ENCODE data around the gene COL4A6.

The COL4A6 gene

GRCh38 chrX:108219949-108220601 is 218.1 kb downstream of the COL4A6 start:
- no peak for DNase-seq (ENCODE audit: extremely low read depth in 1 of 2, low read depth in 1 of 2)

- no peak for DNase-seq (ENCODE audit: extremely low read depth in 1 of 2, low read depth in 1 of 2)
These were observed 220.3 kb downstream of the COL4A6 start for GRCh38 chrX:108217876-108218275.

GRCh38 chrX:108216919-108217571 is 221.2 kb downstream of the COL4A6 start:
- DNase-seq (ENCODE audit: extremely low read depth in 1 of 2, low read depth in 1 of 2), result no peak

GRCh38 chrX:108216405-108216804 is 221.8 kb downstream of the COL4A6 start:
- DNase-seq (ENCODE audit: extremely low read depth in 1 of 2, low read depth in 1 of 2), result no peak

GRCh38 chrX:108211301-108211700 is 226.9 kb downstream of the COL4A6 start:
- DNase-seq (ENCODE audit: extremely low read depth in 1 of 2, low read depth in 1 of 2), result no peak

GRCh38 chrX:108209006-108209554 is 229.1 kb downstream of the COL4A6 start:
- no peak for DNase-seq (ENCODE audit: extremely low read depth in 1 of 2, low read depth in 1 of 2)

- no peak for DNase-seq (ENCODE audit: extremely low read depth in 1 of 2, low read depth in 1 of 2)
These were observed 234.7 kb downstream of the COL4A6 start for GRCh38 chrX:108203540-108203939.

- DNase-seq (ENCODE audit: extremely low read depth in 1 of 2, low read depth in 1 of 2), result no peak
These were observed 238.5 kb downstream of the COL4A6 start for GRCh38 chrX:108199691-108200090.

GRCh38 chrX:108199041-108199440 is 239.2 kb downstream of the COL4A6 start:
- DNase-seq (ENCODE audit: extremely low read depth in 1 of 2, low read depth in 1 of 2), result no peak

GRCh38 chrX:108198420-108198819 is 239.8 kb downstream of the COL4A6 start:
- DNase-seq (ENCODE audit: extremely low read depth in 1 of 2, low read depth in 1 of 2), result no peak

GRCh38 chrX:108186811-108187210 is 251.4 kb downstream of the COL4A6 start:
- DNase-seq (ENCODE audit: extremely low read depth in 1 of 2, low read depth in 1 of 2), result no peak

- no peak for DNase-seq (ENCODE audit: extremely low read depth in 1 of 2, low read depth in 1 of 2)
These were observed 260.1 kb downstream of the COL4A6 start for GRCh38 chrX:108178143-108178498.

GRCh38 chrX:108177351-108178142 is 260.7 kb downstream of the COL4A6 start:
- no peak for DNase-seq (ENCODE audit: extremely low read depth in 1 of 2, low read depth in 1 of 2)

GRCh38 chrX:108173874-108174273 is 264.3 kb downstream of the COL4A6 start:
- DNase-seq (ENCODE audit: extremely low read depth in 1 of 2, low read depth in 1 of 2), result no peak

- DNase-seq (ENCODE audit: extremely low read depth in 1 of 2, low read depth in 1 of 2), result no peak
These were observed 266.6 kb downstream of the COL4A6 start for GRCh38 chrX:108171671-108172070.

GRCh38 chrX:108169768-108170167 is 268.5 kb downstream of the COL4A6 start:
- no peak for DNase-seq (ENCODE audit: extremely low read depth in 1 of 2, low read depth in 1 of 2)

GRCh38 chrX:108168961-108169740 is 269.1 kb downstream of the COL4A6 start:
- no peak for DNase-seq (ENCODE audit: extremely low read depth in 1 of 2, low read depth in 1 of 2)

GRCh38 chrX:108167211-108167872 is 270.9 kb downstream of the COL4A6 start:
- no peak for DNase-seq (ENCODE audit: extremely low read depth in 1 of 2, low read depth in 1 of 2)

GRCh38 chrX:108165383-108166111 is 272.7 kb downstream of the COL4A6 start:
- no peak for DNase-seq (ENCODE audit: extremely low read depth in 1 of 2, low read depth in 1 of 2)
